ENCODE measurements around the gene E2F4. TPM values are rescaled to one million over a fixed set of nuclear protein-coding genes. Genes with fewer than 3 reads are reported as not detected.

Gene E2F4
- total and polyA plus RNA-seq, 2 of the 8 experiments (the other 6 are each of a cell fraction or from before 2014, with no cell fraction given), result 79.9 to 157 TPM

DNA sequence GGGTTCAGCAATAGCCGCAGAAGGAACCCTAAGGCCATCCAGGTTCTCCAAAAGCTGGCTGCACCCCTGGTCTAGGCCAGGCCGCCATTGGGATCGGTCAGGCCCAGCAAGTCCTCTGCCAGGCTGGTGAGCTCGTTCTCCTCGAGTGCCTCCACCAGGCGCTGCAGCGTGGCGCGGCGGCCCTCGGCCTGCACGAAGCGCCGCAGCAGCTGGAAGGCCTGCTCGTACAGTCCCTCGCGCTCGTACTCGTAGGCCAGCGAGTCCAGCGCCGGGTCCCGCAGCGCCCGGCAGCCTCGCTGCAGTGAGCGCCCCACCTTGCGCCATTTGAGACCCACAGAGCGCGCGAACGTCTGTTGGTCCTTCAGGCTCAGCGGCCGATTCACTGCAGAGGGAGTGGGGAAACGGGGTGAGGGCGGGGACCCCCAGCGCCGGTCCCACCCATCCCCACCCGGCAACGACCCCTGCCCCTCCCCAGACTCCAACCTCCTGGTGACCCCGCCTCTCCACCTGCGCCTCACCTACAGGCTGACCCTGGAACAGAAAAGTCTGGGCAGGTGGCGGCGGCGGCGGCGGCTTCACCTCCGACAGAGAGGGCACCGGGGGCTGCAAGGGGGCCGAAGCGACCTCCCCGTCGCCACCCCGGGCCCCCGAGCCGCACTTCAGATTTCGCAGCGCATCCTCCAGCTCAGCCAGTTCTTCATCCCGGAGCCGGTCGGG is 37.2 kb upstream of the E2F4 start:
- no peak for FAIRE-seq
- Histone ChIP-seq H3K23ac (ENCODE audit: insufficient read length) (no peak overlapping the region), H3K27ac (ENCODE audit: low read depth, low read length) (no peak overlapping the region), H2BK120ac (replicated peaks; ENCODE audit: low read depth, low read length) (no peak overlapping the region), H2BK15ac (ENCODE audit: low read length) (0 out of 2 replicates have a peak overlapping the region, but pooled peaks have one; percentile 16), H3K4me1 (replicated peaks in 1 of 4; ENCODE audit: control insufficient read depth in 3 of 4, insufficient read depth in 4 of 4, low read length in 3 of 4) (peaks cover 0 to 14% (median 8%) of the 10 kb centered on the region in 4 experiments; a peak in 6 of 7 replicates), H4K20me1 (replicated peaks in 1 of 2; ENCODE audit: control insufficient read depth in 1 of 2, insufficient read depth in 2 of 2, low read length in 2 of 2) (peaks cover 10 to 13% of the 10 kb centered on the region in 2 experiments), H3K79me1 (ENCODE audit: low read depth, low read length) (no peaks in the 10 kb centered on the region), H3K27me3 (replicated peaks in 1 of 4; ENCODE audit: control insufficient read depth in 3 of 4, extremely low read depth in 1 of 4, insufficient read depth in 3 of 4, low read length in 3 of 4) (peaks cover 71 to 94% (median 85%) of the 10 kb centered on the region in 4 experiments), H2BK12ac (ENCODE audit: low read depth, low read length) (no peak overlapping the region), H3K4me3 (ENCODE audit: extremely low read depth in 1 of 4, insufficient read depth in 2 of 4, low read depth in 3 of 4, low read length in 4 of 4) (peak overlapping the region; percentile 1 to 59 (median 33); a peak in 7 of 8 replicates), H3K79me2 (ENCODE audit: control insufficient read depth in 1 of 2, insufficient read depth in 2 of 2, low read length in 2 of 2) (no peaks in the 10 kb centered on the region), H2AFZ (ENCODE audit: low read length) (no peak overlapping the region), H2AK5ac (ENCODE audit: low read depth, low read length) (no peak overlapping the region), H3K56ac (replicated peaks; ENCODE audit: insufficient read length, low read depth, low read length) (no peak overlapping the region), H3K23me2 (ENCODE audit: low read depth, low read length) (peaks cover 21% of the 10 kb centered on the region; the same call in 1 of the 2 replicates), H2BK5ac (ENCODE audit: low read depth, low read length) (no peak overlapping the region; the same call in 1 of the 2 replicates), H4K5ac (ENCODE audit: insufficient read length, low read depth, low read length) (no peak overlapping the region), H3K4me2 (ENCODE audit: insufficient read depth in 1 of 2, low read depth in 2 of 2, low read length in 2 of 2) (peak overlapping the region; percentile 4 to 87), H3K9ac (replicated peaks in 1 of 4; ENCODE audit: extremely low read depth in 1 of 4, low read depth in 3 of 4, low read length in 3 of 4) (no peak overlapping the region), H3K18ac (ENCODE audit: extremely low read depth, low read length) (peak overlapping the region; percentile 32), H4K91ac (replicated peaks; ENCODE audit: insufficient read length, low read length) (no peak overlapping the region), H4K8ac (ENCODE audit: extremely low read depth, insufficient read depth, low read length) (no peak overlapping the region), H3K14ac (ENCODE audit: insufficient read length) (no peak overlapping the region), H3K36me3 (ENCODE audit: control insufficient read depth in 2 of 4, insufficient read depth in 4 of 4, low read length in 3 of 4) (no peaks in the 10 kb centered on the region), H2BK20ac (ENCODE audit: low read length) (no peak overlapping the region), H3K4ac (replicated peaks; ENCODE audit: insufficient read length, low read depth, low read length) (no peak overlapping the region), H3K9me3 (ENCODE audit: insufficient read depth in 2 of 2, low read depth in 1 of 2, low read length in 1 of 2) (no peaks in the 10 kb centered on the region)
- WGBS, 2 experiments (ENCODE audit: extremely low coverage in 1 of 2, insufficient coverage in 1 of 2, insufficient read length in 1 of 2, insufficient replicate concordance in 2 of 2, low coverage in 1 of 2, low lambda C conversion rate in 2 of 2, missing lambda C conversion rate in 1 of 2), result 14% methylated on average over 28 of the region's 61 CpGs; no CpG with 5 or more reads in 1 of the 2 experiments
- CTCF ChIA-PET (ENCODE audit: partially characterized antibody), result interaction anchor here (0.6 to 14.1 kb wide), 43 partner anchors 9 to 1816 kb away, joined by 3 to 291 read pairs (median 4); partner anchors contain the start of genes CES3, CES4A, ELMO3 and FBXL8
- DNase-seq (ENCODE audit: low read depth in 1 of 2, low spot score in 2 of 2), result no peak
- POLR2A ChIA-PET (ENCODE audit: partially characterized antibody), result interaction anchor here (1.9 kb wide), 1 partner anchor 8 kb away, joined by 7 read pairs; no protein-coding TSS in a partner anchor
- TF ChIP-seq SP4 (IDR thresholded peaks at IDR 0.05; ENCODE audit: low read length), result no peak
- no peak for TF ChIP-seq CEBPB (IDR thresholded peaks at IDR 0.05; ENCODE audit: low read depth, low read length)
- TF ChIP-seq, protein P1, sequence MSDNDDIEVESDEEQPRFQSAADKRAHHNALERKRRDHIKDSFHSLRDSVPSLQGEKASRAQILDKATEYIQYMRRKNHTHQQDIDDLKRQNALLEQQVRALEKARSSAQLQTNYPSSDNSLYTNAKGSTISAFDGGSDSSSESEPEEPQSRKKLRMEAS (IDR thresholded peaks at IDR 0.05), result peak; percentile 91
- TF ChIP-seq, protein P2, sequence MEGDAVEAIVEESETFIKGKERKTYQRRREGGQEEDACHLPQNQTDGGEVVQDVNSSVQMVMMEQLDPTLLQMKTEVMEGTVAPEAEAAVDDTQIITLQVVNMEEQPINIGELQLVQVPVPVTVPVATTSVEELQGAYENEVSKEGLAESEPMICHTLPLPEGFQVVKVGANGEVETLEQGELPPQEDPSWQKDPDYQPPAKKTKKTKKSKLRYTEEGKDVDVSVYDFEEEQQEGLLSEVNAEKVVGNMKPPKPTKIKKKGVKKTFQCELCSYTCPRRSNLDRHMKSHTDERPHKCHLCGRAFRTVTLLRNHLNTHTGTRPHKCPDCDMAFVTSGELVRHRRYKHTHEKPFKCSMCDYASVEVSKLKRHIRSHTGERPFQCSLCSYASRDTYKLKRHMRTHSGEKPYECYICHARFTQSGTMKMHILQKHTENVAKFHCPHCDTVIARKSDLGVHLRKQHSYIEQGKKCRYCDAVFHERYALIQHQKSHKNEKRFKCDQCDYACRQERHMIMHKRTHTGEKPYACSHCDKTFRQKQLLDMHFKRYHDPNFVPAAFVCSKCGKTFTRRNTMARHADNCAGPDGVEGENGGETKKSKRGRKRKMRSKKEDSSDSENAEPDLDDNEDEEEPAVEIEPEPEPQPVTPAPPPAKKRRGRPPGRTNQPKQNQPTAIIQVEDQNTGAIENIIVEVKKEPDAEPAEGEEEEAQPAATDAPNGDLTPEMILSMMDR (IDR thresholded peaks at IDR 0.05; ENCODE audit: control extremely low read depth in 1 of 3, insufficient read depth in 1 of 3, low read depth in 1 of 3, low read length in 3 of 3), result 0 out of 4 replicates have a peak, but pooled peaks of 1 of the 3 experiments have one; percentile 5
- TF ChIP-seq EZH2 (IDR thresholded peaks at IDR 0.05; ENCODE audit: low read depth, low read length, severe bottlenecking), result peak; percentile 52
- peak; percentile 64 for TF ChIP-seq SUZ12 (IDR thresholded peaks at IDR 0.05; ENCODE audit: low read length)
- peak; percentile 71 for TF ChIP-seq KDM4A (IDR thresholded peaks at IDR 0.05; ENCODE audit: low read depth, low read length, severe bottlenecking)
- TF ChIP-seq RAD21 (IDR thresholded peaks at IDR 0.05 in 1 of 2, conservative IDR thresholded peaks at IDR 0.05 in 1 of 2; ENCODE audit: low read depth in 2 of 2, low read length in 2 of 2), result 0 out of 4 replicates have a peak, but pooled peaks of 1 of the 2 experiments have one; percentile 5
